ENCODE measurements around the gene PNPT1.

PNPT1 gene

GRCh38 chr2:55668956-55669355, 24.7 kb downstream of the PNPT1 start:
- no peak for DNase-seq (ENCODE audit: low read depth in 3 of 3)

DNA sequence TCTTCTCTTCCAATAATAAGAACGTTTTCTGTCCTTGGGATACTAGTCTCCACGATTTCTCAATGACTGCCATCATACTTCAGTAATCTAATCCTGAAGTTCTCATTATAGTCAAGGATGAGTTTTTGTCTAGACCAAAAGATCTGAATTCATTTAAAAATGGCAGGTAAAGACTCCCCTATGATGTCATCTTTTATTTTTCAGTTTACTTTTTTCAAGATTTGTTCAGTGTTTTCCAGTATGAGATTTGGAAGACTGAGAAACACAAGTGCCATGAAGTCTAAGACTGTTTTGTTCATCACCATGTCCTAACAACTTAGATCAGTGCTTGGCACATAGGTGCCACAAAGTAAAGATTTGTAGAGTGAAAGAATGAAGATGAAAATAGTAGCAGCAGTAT, 40.4 kb downstream of the PNPT1 start:
- DNase-seq (ENCODE audit: low read depth in 3 of 3), result no peak

GRCh38 chr2:55649211-55649610, 44.4 kb downstream of the PNPT1 start:
- DNase-seq (ENCODE audit: low read depth in 3 of 3), result no peak

DNA sequence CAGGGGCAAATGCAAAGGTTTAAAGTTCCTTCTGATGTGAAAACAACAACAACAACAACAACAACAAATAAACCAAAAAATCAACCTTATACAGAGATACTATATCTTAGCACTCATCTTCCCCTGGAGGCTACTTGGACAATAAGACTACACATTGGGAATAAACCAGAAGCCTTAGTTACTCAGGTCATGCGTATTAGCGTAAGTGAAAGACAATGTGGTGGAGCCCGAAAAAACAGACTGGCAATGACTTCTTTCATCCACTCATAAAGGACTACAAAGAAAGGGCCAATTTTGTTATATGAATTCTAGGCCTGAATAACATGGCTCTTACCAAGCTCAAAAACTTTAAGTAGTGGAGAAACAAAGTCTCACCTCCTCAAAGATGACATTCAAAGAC, 56.8 kb downstream of the PNPT1 start:
- no peak for DNase-seq (ENCODE audit: low read depth in 3 of 3)

DNA sequence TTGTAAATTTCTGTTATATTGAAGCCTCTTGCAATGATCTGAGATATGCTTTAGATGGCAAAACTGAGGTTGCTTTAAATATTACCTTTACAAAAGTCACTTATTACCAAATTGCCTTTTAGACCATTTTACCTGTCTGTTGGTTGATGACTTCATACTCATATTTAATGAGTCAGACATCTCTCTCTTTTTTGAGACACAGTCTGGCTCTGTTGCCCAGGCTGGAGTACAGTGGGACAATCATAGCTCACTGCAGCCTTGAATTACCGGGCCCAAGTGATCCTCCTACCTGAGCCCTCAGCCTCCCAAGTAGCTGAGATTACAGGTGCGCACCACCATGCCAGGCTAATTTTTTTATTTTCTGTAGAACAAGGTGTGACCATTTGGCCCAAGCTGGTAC, 64.7 kb downstream of the PNPT1 start:
- no peak for DNase-seq (ENCODE audit: low read depth in 3 of 3)

DNA sequence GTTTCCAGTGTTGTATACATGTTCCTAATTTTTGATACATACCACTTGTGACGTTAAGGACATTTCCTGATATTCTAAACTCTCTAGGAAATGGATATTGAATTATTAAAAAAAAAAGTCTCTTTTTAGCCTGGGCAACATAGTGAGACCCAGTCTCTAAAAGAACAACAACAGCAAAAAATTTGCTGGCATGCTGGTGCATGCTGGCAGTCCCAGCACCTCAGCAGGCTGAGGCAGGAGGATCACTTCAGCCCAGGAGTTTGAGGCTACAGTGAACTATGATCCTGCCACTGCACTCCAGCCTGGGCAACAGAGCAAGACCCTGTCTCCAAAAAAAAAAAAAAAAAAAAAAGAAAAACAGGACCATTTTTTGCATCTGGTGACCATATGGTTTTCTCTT, 65.7 kb downstream of the PNPT1 start:
- no peak for DNase-seq (ENCODE audit: low read depth in 3 of 3)

GRCh38 chr2:55621802-55622201, 71.8 kb downstream of the PNPT1 start:
- no peak for DNase-seq (ENCODE audit: low read depth in 3 of 3)

DNA sequence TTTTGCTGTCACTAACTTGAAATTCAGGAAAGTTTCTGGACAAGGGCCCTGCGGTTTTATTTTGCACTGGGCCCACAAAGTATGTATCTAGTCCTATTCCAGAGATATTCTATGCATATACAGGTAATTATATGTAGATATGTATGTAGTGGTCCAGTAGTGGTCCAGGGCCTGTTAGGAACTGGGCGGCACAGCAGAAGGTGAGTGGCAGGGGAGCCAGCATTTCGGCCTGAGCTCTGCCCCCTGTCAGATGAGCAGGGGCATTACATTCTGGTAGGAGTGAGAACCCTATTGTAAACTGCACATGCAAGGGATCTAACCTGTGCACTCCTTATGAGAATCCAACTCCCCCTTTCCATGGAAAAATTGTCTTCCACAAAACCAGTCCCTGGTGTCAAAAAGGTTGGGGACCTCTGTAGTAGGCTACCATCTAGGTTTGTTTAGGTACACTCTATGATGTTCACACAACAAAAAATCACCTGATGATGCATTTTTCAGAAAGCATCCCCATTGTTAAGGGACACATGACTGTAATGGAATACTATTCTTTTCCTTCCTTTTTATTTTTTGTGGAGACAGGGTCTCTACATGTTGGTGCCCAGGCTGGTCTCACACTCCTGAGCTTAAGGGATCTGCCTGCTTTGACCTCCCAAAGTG, 73.4 kb downstream of the PNPT1 start:
- DNase-seq (ENCODE audit: low read depth in 3 of 3), result no peak

DNA sequence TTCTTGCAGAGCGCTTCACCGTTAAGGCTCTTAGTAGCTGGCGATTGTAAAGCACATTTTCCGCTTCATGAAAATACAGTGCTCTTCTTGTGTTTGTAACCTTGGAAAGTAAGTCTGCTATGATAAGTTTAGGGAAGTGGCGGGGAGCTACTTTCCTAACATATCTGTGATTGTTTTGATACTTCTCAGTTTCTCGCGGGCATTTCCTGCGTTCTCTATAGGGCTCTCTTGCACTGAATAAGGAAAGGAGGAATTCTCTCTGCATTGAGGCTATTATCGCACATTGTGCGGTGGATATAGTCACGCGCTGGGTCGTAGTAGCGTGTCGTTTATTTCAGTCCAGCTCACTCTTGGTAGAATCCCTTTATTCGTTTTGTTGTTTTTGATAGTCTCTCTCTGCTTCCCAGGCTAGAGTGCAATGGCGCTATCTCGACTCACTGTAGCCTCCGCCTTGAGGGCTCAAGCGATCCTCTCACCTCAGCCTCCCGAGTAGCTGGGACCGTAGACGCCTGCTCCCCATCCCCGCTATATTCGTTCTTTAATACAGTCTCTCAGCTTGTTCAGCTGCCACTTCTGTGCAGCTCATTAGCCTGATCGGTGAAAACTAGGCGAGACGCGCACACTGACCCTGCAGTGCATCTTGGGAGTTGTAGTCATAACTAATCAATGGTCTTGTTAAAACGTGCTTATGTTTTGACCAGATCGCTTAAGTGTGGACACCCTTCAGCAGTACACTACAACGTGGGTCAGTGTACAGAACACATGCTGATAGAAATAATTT, 75.2 kb downstream of the PNPT1 start:
- DNase-seq (ENCODE audit: low read depth in 3 of 3), result peak; percentile 24 to 40 (median 35)

DNA sequence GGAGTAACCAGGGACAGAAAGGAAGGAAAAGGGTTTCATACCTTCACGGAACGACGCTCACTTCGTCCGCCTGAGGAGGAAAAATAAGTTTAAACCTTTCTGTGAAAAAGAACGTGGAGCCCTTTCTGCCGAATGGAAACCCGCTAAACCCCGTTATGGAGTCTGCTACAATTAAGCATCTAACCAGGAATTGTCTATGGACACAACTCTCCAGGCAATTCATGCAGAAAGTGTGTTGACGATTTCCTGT, 75.7 kb downstream of the PNPT1 start:
- DNase-seq (ENCODE audit: low read depth in 3 of 3), result no peak

DNA sequence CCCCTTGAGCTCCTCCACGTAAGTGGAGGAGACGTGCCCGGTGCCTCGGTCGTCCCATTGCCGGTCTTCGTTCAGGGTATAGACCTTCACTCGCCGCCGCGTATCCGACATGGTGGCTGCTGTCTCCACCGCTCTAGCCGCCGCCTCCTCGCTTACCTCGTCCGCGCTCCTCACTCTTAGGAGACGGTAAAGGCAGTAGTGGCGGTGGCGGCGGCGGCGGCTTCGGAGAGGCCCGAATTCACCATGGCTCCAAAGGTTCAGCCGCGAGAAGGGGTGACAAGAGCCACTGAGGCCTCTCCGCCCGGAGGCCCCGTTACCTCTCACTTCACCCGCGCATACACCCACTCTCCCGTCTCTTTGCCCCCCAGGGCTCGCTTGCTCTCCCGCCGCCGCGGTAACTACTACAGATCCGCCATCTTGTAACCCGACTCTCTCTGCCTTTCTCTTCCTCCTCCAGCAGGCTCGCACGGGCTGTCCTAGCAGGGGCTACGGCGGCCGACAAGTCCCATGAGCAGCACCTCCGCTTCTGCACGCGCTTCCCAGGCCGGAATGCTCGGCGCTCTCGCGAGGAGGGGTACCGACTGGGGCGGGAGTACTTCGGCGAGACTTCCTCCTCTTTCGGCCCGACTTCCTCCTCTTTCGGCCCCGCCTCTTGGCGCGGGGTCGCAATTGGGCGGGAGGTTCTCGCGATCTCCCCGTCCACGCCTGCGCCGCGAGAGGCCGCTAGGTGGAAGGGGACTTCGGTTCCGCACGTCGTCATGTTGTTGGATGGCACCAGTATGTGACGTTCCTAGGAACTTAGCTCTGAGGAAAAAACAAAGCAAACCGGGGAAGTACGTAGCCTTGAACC, 76.2 kb downstream of the PNPT1 start, which contains the start of gene PPP4R3B:
TSS of gene PPP4R3B (minus strand) at position 448 of the 850 bp plus-strand sequence. CDS start at position 111, 337 bp downstream.
- peak; percentile 97 for DNase-seq (ENCODE audit: low read depth in 3 of 3)

- DNase-seq (ENCODE audit: low read depth in 3 of 3), result no peak
These were observed 77.0 kb downstream of the PNPT1 start for GRCh38 chr2:55616551-55617174.

DNA sequence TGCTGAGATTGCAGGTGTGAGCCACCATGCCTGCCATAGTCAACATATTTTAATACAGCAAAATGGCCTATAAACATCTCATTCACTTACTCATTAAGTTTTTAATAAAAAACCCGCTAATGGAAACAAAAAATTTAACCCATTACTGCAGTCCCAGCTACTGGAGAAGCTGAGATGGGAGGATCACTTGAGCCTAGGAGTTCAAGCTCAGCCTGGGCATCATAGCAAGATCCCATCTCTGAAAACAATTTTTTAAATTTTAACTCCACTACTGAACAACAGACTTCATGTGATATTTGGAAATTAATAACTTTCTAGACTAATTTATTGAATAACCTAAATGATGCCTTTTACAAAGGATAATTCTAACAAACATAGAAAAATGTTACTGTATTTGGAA, 81.6 kb downstream of the PNPT1 start:
- no peak for DNase-seq (ENCODE audit: low read depth in 3 of 3)

DNA sequence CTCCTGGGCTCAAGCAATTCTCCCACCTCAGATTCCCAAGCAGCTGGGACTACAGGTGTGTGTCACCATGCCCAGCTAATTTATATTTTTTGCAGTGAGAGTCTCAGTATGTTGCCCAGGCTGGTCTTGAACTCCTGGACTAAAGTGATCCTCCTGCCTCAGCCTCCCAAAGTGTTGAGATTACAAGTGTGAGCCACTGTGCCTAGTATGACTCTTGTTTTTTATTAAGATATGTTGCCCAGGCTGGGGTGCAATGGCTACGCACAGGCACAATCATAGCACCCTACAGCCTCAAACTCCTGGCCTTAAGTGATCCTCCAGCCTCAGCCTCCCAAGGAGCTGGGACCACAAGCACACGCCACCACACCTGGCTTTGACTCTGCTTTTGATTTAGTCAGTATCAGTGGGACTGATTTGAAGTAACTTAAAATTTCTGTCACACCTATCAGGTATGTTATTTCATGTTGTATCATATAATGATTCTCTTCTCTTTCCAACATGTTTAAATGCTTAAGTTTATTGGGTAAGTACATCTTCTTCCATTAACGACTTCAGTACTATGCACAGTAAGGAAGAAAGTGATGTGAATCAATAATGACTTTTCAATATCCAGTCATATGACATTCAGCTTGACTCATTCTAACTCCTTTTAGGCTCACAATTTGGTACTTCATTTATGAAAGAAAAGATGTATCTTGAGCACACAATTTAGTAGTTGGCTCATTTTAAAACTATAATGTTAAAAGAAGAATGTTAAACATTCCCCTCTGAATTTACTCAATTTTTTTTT, 82.5 kb downstream of the PNPT1 start:
- no peak for DNase-seq (ENCODE audit: low read depth in 3 of 3)

- no peak for DNase-seq (ENCODE audit: low read depth in 3 of 3)
These were observed 83.6 kb downstream of the PNPT1 start for GRCh38 chr2:55609938-55610578.

DNA sequence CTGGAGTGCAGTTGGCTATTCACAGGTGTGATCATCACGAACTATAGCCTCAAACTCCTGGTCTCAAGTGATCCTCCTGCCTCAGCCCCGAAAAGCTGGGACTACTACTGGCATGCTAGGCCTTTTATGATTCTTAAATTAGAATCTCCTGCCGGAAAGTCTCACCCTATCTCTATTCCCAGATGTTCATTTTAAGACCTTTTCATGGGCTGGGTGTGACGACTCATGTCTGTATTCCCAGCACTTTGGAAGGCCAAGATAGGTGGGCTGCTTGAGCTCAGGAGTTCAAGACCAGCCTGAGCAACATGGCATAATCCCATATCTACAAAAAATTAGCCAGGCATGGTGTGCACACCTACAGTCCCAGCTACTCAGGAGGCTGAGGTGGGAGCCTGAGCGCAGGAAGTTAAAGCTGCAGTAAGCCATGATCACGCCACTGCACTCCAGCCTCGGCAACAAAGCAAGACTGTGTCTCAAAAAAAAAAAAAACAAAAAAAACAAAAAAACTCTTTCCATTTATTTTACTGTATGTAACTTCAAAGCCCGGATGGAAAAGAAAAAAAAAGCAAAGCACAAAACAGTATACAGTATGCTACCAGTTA, 84.3 kb downstream of the PNPT1 start:
- no peak for DNase-seq (ENCODE audit: low read depth in 3 of 3)

GRCh38 chr2:55607717-55608116, 85.9 kb downstream of the PNPT1 start:
- no peak for DNase-seq (ENCODE audit: low read depth in 3 of 3)

DNA sequence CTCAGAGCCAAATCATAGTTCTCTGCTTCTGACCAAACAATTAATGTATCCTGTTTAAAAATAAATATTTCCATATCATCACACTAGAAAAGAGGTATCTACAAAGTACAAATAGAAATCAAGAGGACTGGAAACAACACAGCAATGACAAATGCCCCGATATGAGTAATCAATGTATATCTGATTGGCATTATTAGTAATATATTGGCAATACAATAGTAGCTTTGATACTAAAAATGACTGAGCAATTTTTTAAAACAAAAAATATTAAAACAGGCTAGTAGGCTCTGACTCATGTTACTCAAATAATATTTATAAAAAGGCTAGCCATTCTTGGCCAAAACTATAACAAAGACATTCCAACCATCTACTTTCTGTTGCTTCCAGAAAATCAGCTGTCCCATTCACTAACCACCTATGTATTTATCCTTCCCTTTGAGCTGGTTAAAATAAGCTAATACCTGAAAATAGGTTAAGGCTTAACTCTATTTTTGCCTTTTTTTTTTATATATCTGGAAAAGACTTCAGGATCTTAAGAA, 89.5 kb downstream of the PNPT1 start:
- DNase-seq (ENCODE audit: low read depth in 3 of 3), result no peak

DNA sequence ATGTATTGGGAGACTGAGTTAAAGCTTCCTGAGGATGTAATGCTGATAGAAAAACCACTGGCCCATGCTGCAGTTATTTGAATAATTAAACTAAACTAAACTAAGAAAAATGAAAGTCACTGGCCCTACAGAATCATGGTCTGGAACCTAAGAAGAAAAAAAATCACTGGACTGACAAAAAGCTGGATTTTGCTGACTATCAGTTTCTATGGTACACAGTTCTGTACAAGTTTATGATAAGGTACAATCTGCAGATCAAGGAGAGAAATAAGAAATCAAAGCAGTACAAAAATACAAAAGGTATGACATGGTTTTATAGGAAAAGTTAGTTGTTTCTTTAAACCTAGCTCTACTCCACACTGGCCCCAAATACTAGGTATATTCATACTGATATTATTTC, 91.8 kb downstream of the PNPT1 start:
- no peak for DNase-seq (ENCODE audit: low read depth in 3 of 3)

GRCh38 chr2:55598056-55598795, 95.4 kb downstream of the PNPT1 start:
- no peak for DNase-seq (ENCODE audit: low read depth in 3 of 3)

Measured in stimulated activated CD4-positive, alpha-beta T cell treated with anti-CD3 and anti-CD28 coated beads, TNF-alpha, amount 100 ng/mL, for 24 hours (primary cell).